ENCODE data around the gene FIGLA. TPM values are rescaled to one million over a fixed set of nuclear protein-coding genes. Genes with fewer than 3 reads are reported as not detected.
A peak's percentile ranks its signal among the peaks of the same experiment; 100 is the strongest.

The FIGLA gene
- total RNA-seq, 1 donor from 2014 or later = not detected

GRCh38 chr2:70835643-70836042 is 45.2 kb upstream of the FIGLA start, which contains the start of gene CD207:
Gene CD207 (minus strand): TSS chr2:70835816. CDS start chr2:70835776, 40 bp downstream.
- H3K4me3 ChIP-seq (ENCODE audit: insufficient read depth, low read depth, low read length) = no peak within 1 kb of the TSS
- FAIRE-seq = no peak
- peaks cover 2% of the 10 kb centered on the region for H3K9me3 ChIP-seq (ENCODE audit: insufficient read depth, low read depth, low read length)
- no peaks in the 10 kb centered on the region for H3K36me3 ChIP-seq (ENCODE audit: insufficient read depth, low read length)
- no peaks in the 10 kb centered on the region for H3K79me2 ChIP-seq (ENCODE audit: insufficient read depth, low read length)
- no peak within 1 kb of the TSS for H3K27ac ChIP-seq (ENCODE audit: low read depth, low read length)
- Mint-ChIP-seq H3K4me3 (ENCODE audit: unreplicated experiment) (no peak within 1 kb of the TSS), H3K4me1 (ENCODE audit: low read depth, unreplicated experiment) (no peaks in the 10 kb centered on the region), H3K36me3 (ENCODE audit: low read depth, unreplicated experiment) (no peaks in the 10 kb centered on the region), H3K27me3 (ENCODE audit: low read depth, unreplicated experiment) (peaks cover 59% of the 10 kb centered on the region), H3K27ac (ENCODE audit: unreplicated experiment) (peak within 1 kb of the TSS; percentile 72), H3K9me3 (ENCODE audit: unreplicated experiment) (peaks cover 8% of the 10 kb centered on the region)
- no peak for DNase-seq (ENCODE audit: low read depth)
- no peak within 1 kb of the TSS for H3K4me2 ChIP-seq (ENCODE audit: low read length)
- H2AFZ ChIP-seq (ENCODE audit: low read depth, low read length) = no peak within 1 kb of the TSS
- H3K9ac ChIP-seq (ENCODE audit: low read length) = no peak within 1 kb of the TSS
- no peaks in the 10 kb centered on the region for H4K20me1 ChIP-seq (ENCODE audit: insufficient read depth, low read length)
- H3K4me1 ChIP-seq (ENCODE audit: insufficient read depth, low read length) = no peaks in the 10 kb centered on the region
- peaks cover 9% of the 10 kb centered on the region for H3K27me3 ChIP-seq (ENCODE audit: insufficient read depth, low read length)
- no peak for TF ChIP-seq EZH2 (IDR thresholded peaks at IDR 0.05; ENCODE audit: insufficient read depth, low read length)
- no peak for TF ChIP-seq CTCF (IDR thresholded peaks at IDR 0.05; ENCODE audit: insufficient read depth, low read depth, low read length)

- no peak overlapping the region for H3K9ac ChIP-seq (ENCODE audit: low read length)
- no peak overlapping the region for H3K4me3 ChIP-seq (ENCODE audit: insufficient read depth, low read depth, low read length)
- H2AFZ ChIP-seq (ENCODE audit: low read depth, low read length) = no peak overlapping the region
- H3K27me3 ChIP-seq (ENCODE audit: insufficient read depth, low read length) = peaks cover 9% of the 10 kb centered on the region
- Mint-ChIP-seq H3K27me3 (ENCODE audit: low read depth, unreplicated experiment) (peaks cover 60% of the 10 kb centered on the region), H3K9me3 (ENCODE audit: unreplicated experiment) (peaks cover 8% of the 10 kb centered on the region), H3K36me3 (ENCODE audit: low read depth, unreplicated experiment) (no peaks in the 10 kb centered on the region), H3K4me3 (ENCODE audit: unreplicated experiment) (no peak overlapping the region), H3K27ac (ENCODE audit: unreplicated experiment) (peak overlapping the region; percentile 72), H3K4me1 (ENCODE audit: low read depth, unreplicated experiment) (no peaks in the 10 kb centered on the region)
- peaks cover 2% of the 10 kb centered on the region for H3K9me3 ChIP-seq (ENCODE audit: insufficient read depth, low read depth, low read length)
- H3K4me2 ChIP-seq (ENCODE audit: low read length) = no peak overlapping the region
- FAIRE-seq (no peak), DNase-seq (ENCODE audit: low read depth) (no peak)
- H4K20me1 ChIP-seq (ENCODE audit: insufficient read depth, low read length) = no peaks in the 10 kb centered on the region
- no peak overlapping the region for H3K27ac ChIP-seq (ENCODE audit: low read depth, low read length)
- H3K79me2 ChIP-seq (ENCODE audit: insufficient read depth, low read length) = no peaks in the 10 kb centered on the region
- no peak for TF ChIP-seq CTCF (IDR thresholded peaks at IDR 0.05; ENCODE audit: insufficient read depth, low read depth, low read length)
- no peaks in the 10 kb centered on the region for H3K36me3 ChIP-seq (ENCODE audit: insufficient read depth, low read length)
- H3K4me1 ChIP-seq (ENCODE audit: insufficient read depth, low read length) = no peaks in the 10 kb centered on the region
These were observed 44.4 kb upstream of the FIGLA start for GRCh38 chr2:70834881-70835280.

- Histone ChIP-seq H3K4me2 (ENCODE audit: low read length) (no peak overlapping the region), H3K4me1 (ENCODE audit: insufficient read depth, low read length) (no peaks in the 10 kb centered on the region), H3K27ac (ENCODE audit: low read depth, low read length) (no peak overlapping the region), H3K79me2 (ENCODE audit: insufficient read depth, low read length) (no peaks in the 10 kb centered on the region), H3K9me3 (ENCODE audit: insufficient read depth, low read depth, low read length) (peaks cover 2% of the 10 kb centered on the region), H4K20me1 (ENCODE audit: insufficient read depth, low read length) (no peaks in the 10 kb centered on the region), H3K36me3 (ENCODE audit: insufficient read depth, low read length) (no peaks in the 10 kb centered on the region), H3K4me3 (ENCODE audit: insufficient read depth, low read depth, low read length) (no peak overlapping the region), H2AFZ (ENCODE audit: low read depth, low read length) (no peak overlapping the region), H3K27me3 (ENCODE audit: insufficient read depth, low read length) (peaks cover 9% of the 10 kb centered on the region), H3K9ac (ENCODE audit: low read length) (no peak overlapping the region)
- Mint-ChIP-seq H3K4me3 (ENCODE audit: unreplicated experiment) (no peak overlapping the region), H3K9me3 (ENCODE audit: unreplicated experiment) (peaks cover 8% of the 10 kb centered on the region), H3K36me3 (ENCODE audit: low read depth, unreplicated experiment) (no peaks in the 10 kb centered on the region), H3K27me3 (ENCODE audit: low read depth, unreplicated experiment) (peaks cover 62% of the 10 kb centered on the region), H3K27ac (ENCODE audit: unreplicated experiment) (no peak overlapping the region), H3K4me1 (ENCODE audit: low read depth, unreplicated experiment) (no peaks in the 10 kb centered on the region)
- DNase-seq (ENCODE audit: low read depth) = no peak
- no peak for TF ChIP-seq EZH2 (IDR thresholded peaks at IDR 0.05; ENCODE audit: insufficient read depth, low read length)
- no peak for TF ChIP-seq CTCF (IDR thresholded peaks at IDR 0.05; ENCODE audit: insufficient read depth, low read depth, low read length)
- no peak for FAIRE-seq
These were observed 43.7 kb upstream of the FIGLA start for GRCh38 chr2:70834106-70834505.

Measured in astrocyte (in vitro differentiated cells and primary cell).